ENCODE results near the gene RNF32.

The RNF32 gene

DNA sequence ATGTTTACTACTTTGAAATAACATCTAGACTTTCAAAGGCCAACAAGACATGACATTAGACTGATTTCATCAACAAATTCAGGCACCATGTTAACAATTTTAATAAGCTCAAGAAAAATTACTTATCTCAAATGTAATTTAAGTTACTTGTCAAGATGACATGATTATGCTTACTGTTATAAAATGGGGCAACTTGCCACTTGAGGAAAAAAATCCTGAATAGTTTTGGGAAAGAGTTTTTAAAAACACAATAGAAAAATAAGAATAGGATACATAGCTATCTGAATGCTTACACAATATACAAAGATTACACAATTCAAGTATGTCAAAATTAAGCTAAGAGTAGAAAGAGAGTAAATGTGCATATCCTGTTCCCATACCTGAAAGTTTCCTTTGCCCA lies 85.4 kb downstream of the RNF32 start:
- in situ Hi-C loops (cut with MboI; ENCODE audit: low sequenced_read_pairs): no loop called here

Measured in HL-60/S4 treated with phorbol 12-myristate 13-acetate at 8.2 ng/mL for 4 days and 3 days (cell line).